Measurements from ENCODE around the gene OSBPL8.

OSBPL8 gene

DNA sequence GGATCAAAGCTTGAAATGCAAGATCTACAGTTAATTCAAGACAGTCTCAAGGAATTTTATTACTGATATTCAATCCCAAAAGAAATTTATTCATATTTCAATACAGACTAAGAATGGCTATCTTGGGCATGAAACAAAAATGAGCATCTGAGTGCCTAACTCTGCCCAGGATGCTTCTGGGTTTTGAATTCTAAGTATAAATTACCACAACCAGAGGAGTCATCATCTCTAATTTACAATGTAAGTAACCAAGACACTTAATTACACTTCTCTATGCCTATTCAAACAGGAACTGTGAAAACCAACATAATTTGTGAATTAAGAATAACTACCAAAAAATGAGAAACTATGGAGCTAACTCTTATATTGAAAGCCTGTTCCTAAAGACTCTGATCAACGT lies 14.1 kb downstream of the OSBPL8 start:
- TF ChIP-seq, protein P1, sequence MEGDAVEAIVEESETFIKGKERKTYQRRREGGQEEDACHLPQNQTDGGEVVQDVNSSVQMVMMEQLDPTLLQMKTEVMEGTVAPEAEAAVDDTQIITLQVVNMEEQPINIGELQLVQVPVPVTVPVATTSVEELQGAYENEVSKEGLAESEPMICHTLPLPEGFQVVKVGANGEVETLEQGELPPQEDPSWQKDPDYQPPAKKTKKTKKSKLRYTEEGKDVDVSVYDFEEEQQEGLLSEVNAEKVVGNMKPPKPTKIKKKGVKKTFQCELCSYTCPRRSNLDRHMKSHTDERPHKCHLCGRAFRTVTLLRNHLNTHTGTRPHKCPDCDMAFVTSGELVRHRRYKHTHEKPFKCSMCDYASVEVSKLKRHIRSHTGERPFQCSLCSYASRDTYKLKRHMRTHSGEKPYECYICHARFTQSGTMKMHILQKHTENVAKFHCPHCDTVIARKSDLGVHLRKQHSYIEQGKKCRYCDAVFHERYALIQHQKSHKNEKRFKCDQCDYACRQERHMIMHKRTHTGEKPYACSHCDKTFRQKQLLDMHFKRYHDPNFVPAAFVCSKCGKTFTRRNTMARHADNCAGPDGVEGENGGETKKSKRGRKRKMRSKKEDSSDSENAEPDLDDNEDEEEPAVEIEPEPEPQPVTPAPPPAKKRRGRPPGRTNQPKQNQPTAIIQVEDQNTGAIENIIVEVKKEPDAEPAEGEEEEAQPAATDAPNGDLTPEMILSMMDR (IDR thresholded peaks at IDR 0.05; ENCODE audit: borderline replicate concordance, control extremely low read depth, extremely low read depth, insufficient read depth, missing control alignments), result no peak
- DNase-seq (ENCODE audit: low spot score), result no peak
- in situ Hi-C loops (cut with MboI; ENCODE audit: low sequenced_read_pairs, unreplicated experiment), result no loop called here

DNA sequence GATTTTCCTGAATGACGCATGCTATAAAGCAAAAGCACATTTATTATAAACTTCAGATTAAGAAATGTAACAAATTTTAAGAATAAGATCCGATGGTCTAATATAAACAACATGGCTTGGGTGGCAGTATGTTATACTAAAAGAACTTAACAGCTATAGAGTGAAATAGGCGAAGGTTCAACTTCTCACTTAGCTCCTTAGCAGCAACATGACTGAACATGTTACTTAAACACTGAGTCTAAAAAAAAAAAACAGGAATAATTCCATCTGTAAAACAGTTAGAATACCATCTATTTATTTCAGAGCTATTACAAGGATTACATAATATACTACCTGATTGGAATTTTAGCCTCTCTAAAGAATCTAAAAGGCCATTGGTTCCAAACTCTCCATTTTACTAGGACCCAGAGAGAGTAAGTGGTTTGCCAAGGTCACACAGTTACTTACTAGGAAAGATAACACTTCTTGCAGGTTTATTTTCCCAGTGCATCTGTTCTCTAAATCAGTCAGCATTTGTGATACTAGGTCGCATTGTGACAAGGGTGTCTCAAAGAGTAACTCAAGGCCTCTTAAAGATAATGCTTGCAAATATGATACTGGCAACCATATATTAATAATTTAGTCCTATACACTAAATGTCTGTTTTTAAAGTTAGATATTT lies 14.8 kb downstream of the OSBPL8 start:
- no peak for DNase-seq (ENCODE audit: low spot score)
- in situ Hi-C loops (cut with MboI; ENCODE audit: low sequenced_read_pairs, unreplicated experiment), result no loop called here
- TF ChIP-seq, protein P1 (IDR thresholded peaks at IDR 0.05; ENCODE audit: borderline replicate concordance, control extremely low read depth, extremely low read depth, insufficient read depth, missing control alignments), result no peak

DNA sequence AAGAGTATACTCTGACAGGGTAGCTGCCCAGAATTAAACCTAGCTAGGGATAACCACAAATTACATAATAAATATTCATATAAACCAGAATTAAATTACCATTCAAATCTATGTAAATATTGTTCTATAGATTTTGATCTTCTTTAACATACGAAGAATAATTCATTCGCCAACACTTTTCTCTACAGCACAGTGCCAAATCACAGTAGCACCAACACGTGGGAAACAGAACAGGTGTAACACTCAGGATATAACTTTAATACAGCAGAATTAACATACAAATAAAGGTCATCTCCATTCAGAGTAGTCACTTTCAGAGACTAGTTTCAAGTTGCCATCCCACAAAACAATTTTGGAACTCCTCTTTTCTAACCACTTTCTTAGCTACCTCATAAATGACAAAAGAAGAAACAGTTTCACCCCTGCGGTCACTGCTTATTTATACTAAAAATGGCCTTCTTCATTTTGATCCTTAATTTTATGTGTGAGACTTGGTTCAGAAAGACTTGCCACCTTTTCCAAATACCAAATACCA lies 15.7 kb downstream of the OSBPL8 start:
- in situ Hi-C loops (cut with MboI; ENCODE audit: low sequenced_read_pairs, unreplicated experiment), result no loop called here
- TF ChIP-seq, protein P1 (IDR thresholded peaks at IDR 0.05; ENCODE audit: borderline replicate concordance, control extremely low read depth, extremely low read depth, insufficient read depth, missing control alignments), result no peak
- DNase-seq (ENCODE audit: low spot score), result no peak

DNA sequence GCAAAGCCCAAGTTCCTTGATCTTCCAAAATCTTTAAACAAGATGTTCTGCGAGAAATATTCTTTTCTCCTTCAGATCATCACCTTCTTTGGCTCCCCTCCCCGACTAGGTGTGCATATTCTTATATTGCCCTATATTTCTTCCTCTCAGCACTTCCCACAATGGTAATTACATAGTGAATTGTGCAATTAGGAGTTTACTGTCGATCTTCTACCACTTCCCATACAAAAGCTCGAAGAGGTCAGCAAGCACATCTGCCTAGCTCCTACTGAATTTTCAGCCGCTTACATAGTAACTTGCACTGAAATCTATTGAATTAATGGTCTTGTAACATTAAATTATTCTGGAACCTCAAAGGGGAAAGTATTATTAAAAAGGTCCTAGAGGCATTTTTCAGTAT lies 16.7 kb downstream of the OSBPL8 start:
- in situ Hi-C loops (cut with MboI; ENCODE audit: low sequenced_read_pairs, unreplicated experiment), result no loop called here

DNA sequence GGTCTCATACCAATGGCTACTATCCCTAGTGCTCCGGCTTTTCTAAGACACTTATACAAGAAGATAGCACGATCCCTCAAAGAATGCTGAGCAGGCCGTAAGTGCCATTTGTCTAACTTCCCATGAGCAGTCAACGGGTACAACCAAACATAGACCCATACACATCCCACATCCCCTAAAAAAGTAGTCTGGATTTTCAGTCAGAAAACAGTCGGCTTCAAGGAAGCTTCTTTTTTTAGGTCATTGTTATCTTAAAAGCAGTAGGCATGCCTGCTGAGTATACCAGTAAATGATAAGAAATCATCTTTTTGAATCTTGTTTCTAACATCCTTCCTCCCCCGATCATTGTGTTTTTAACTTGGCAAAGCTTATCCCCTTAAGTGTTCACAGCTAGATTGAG lies 19.8 kb downstream of the OSBPL8 start:
- TF ChIP-seq, protein P1 (IDR thresholded peaks at IDR 0.05; ENCODE audit: borderline replicate concordance, control extremely low read depth, extremely low read depth, insufficient read depth, missing control alignments), result no peak
- in situ Hi-C loops (cut with MboI; ENCODE audit: low sequenced_read_pairs, unreplicated experiment), result no loop called here
- no peak for DNase-seq (ENCODE audit: low spot score)

More for the DNA sequence above, 16.7 kb downstream of the OSBPL8 start:
- DNase-seq (ENCODE audit: low spot score), result no peak
- TF ChIP-seq, protein P1 (IDR thresholded peaks at IDR 0.05; ENCODE audit: borderline replicate concordance, control extremely low read depth, extremely low read depth, insufficient read depth, missing control alignments), result no peak

DNA sequence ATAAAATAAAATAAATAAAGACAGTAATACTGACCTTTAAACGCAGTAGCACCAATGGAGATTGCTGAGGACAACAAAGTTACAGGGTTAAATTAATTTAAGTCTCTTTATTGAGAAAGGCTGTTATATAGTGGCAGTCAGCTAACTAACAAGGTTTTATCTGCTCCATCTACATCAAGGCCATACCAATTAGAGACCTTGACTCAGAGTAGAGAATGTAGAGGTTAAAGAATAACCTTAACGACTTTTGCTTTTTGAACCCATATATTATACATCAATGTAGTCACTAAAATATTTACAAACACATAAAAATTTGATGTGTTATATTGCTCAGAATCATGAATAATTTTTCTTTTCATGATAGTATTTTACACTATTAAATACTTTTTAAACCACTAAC lies 21.6 kb downstream of the OSBPL8 start:
- DNase-seq (ENCODE audit: low spot score), result no peak
- TF ChIP-seq, protein P1 (IDR thresholded peaks at IDR 0.05; ENCODE audit: borderline replicate concordance, control extremely low read depth, extremely low read depth, insufficient read depth, missing control alignments), result no peak
- in situ Hi-C loops (cut with MboI; ENCODE audit: low sequenced_read_pairs, unreplicated experiment), result no loop called here
